Calu3 (cell line): Measurements from ENCODE around the gene DUS4L. TPM values are rescaled to one million over a fixed set of nuclear protein-coding genes. Genes with fewer than 3 reads are reported as not detected.

Experiments used
- BruUV-seq: library from RNA; stranded (reverse); fragments of 400-500 nt; replicated peaks from 2 replicates; lab custom pipeline; 2021; lab: Mats Ljungman, UMichigan
- CTCF ChIA-PET: fragments of 300-600 bp; sonication (Branson Sonifier 250); formaldehyde crosslinking; loops from one replicate; lab custom pipeline; 2022; ENCODE audit warnings: antibody characterized with exemption; lab: Charles Lee
- DNase-seq: peaks from one replicate; pipeline ENCODE4 v3.0.0; 2022
- H3K27ac Mint-ChIP-seq: one replicate; pipeline ENCODE4 v1.8.0; 2022; ENCODE audit warnings: mixed read lengths; ENCODE audit not compliant: unreplicated experiment
- H3K27me3 Mint-ChIP-seq: one replicate; pipeline ENCODE4 v1.8.0; 2022; ENCODE audit warnings: mixed read lengths; ENCODE audit not compliant: unreplicated experiment
- H3K36me3 Mint-ChIP-seq: one replicate; pipeline ENCODE4 v1.8.0; 2022; ENCODE audit warnings: mild to moderate bottlenecking, moderate library complexity, mixed read lengths; ENCODE audit not compliant: insufficient read depth, unreplicated experiment
- H3K4me1 Mint-ChIP-seq: one replicate; pipeline ENCODE4 v1.8.0; 2022; ENCODE audit warnings: mild to moderate bottlenecking, low read depth, mixed read lengths; ENCODE audit not compliant: unreplicated experiment
- H3K4me3 Mint-ChIP-seq: one replicate; pipeline ENCODE4 v1.8.0; 2022; ENCODE audit warnings: mild to moderate bottlenecking, low read depth, moderate library complexity, mixed read lengths; ENCODE audit not compliant: unreplicated experiment
- H3K9me3 Mint-ChIP-seq: one replicate; pipeline ENCODE4 v1.8.0; 2022; ENCODE audit warnings: low read depth, mixed read lengths; ENCODE audit not compliant: unreplicated experiment
- CTCF ChIP-seq: fragments of 200-600 bp; IDR thresholded peaks from one replicate; pipeline ENCODE4 v1.8.0; 2022; ENCODE audit warnings: antibody characterized with exemption; ENCODE audit not compliant: unreplicated experiment
- intact Hi-C: fragments of 100-400 bp; cut with micrococcal nuclease; formaldehyde crosslinking; loops from one replicate; pipeline ENCODE4 v1.10.0; 2022; ENCODE audit not compliant: unreplicated experiment
- total RNA-seq: library from RNA; stranded (reverse); gene quantifications from 2 replicates; pipeline ENCODE4 v1.2.3, GENCODE V29; 2022

DUS4L gene
- total RNA-seq, 1 experiment from 2014 or later: 9.3 TPM

- intact Hi-C loops: no loop called here
- no peaks in the 10 kb centered on the region for H3K27me3 Mint-ChIP-seq
These were observed 9.8 kb downstream of the DUS4L start for GRCh38 chr7:107573537-107573936.

GRCh38 chr7:107579554-107579884 lies 15.7 kb downstream of the DUS4L start:
- TF ChIP-seq CTCF: no peak
- Mint-ChIP-seq H3K9me3 (no peaks in the 10 kb centered on the region), H3K4me3 (peak overlapping the region; percentile 70), H3K27ac (peak overlapping the region; percentile 56), H3K4me1 (no peaks in the 10 kb centered on the region), H3K27me3 (no peaks in the 10 kb centered on the region), H3K36me3 (peaks cover 16% of the 10 kb centered on the region)
- TSS peak; percentile 70 for BruUV-seq
- intact Hi-C loops: no loop called here
- CTCF ChIA-PET: no interaction called here
- DNase-seq: no peak

More at GRCh38 chr7:107573537-107573936, 9.8 kb downstream of the DUS4L start:
- peaks cover 5% of the 10 kb centered on the region for H3K36me3 Mint-ChIP-seq
- no TSS peak for BruUV-seq
- no peak for TF ChIP-seq CTCF
- no peaks in the 10 kb centered on the region for H3K4me1 Mint-ChIP-seq
- H3K4me3 Mint-ChIP-seq: no peak overlapping the region
- no peak overlapping the region for H3K27ac Mint-ChIP-seq
- no peak for DNase-seq
- CTCF ChIA-PET: no interaction called here
- no peaks in the 10 kb centered on the region for H3K9me3 Mint-ChIP-seq

- no peaks in the 10 kb centered on the region for H3K4me1 Mint-ChIP-seq
- H3K9me3 Mint-ChIP-seq: no peaks in the 10 kb centered on the region
- H3K27me3 Mint-ChIP-seq: no peaks in the 10 kb centered on the region
- peak; percentile 67 for DNase-seq
- CTCF ChIA-PET: no interaction called here
- no peak for TF ChIP-seq CTCF
- H3K36me3 Mint-ChIP-seq: peaks cover 16% of the 10 kb centered on the region
- intact Hi-C loops: loop anchor here (10.0 kb wide), 1 partner anchor 145 kb away; no protein-coding TSS in a partner anchor
- peak within 1 kb of the TSS; percentile 70 for H3K4me3 Mint-ChIP-seq
- peak within 1 kb of the TSS; percentile 56 for H3K27ac Mint-ChIP-seq
- no TSS peak for BruUV-seq
These were observed 16.3 kb downstream of the DUS4L start, which contains the start of gene BCAP29 for GRCh38 chr7:107579885-107580715. Gene BCAP29 (plus strand): TSS chr7:107580246. CDS start chr7:107580773, 527 bp downstream.

GRCh38 chr7:107580716-107581383 lies 17.1 kb downstream of the DUS4L start:
- no peak for TF ChIP-seq CTCF
- DNase-seq: no peak
- H3K4me3 Mint-ChIP-seq: peak overlapping the region; percentile 70
- H3K27me3 Mint-ChIP-seq: no peaks in the 10 kb centered on the region
- peaks cover 16% of the 10 kb centered on the region for H3K36me3 Mint-ChIP-seq
- peak overlapping the region; percentile 23 for H3K27ac Mint-ChIP-seq
- CTCF ChIA-PET: no interaction called here
- intact Hi-C loops: loop anchor here (10.0 kb wide), 1 partner anchor 144 kb away; no protein-coding TSS in a partner anchor
- no peaks in the 10 kb centered on the region for H3K4me1 Mint-ChIP-seq
- TSS peak; percentile 54 for BruUV-seq
- H3K9me3 Mint-ChIP-seq: no peaks in the 10 kb centered on the region
